Astrocyte (in vitro differentiated cells and primary cell): ENCODE data around the gene LRRN4CL. TPM values are rescaled to one million over a fixed set of nuclear protein-coding genes. Genes with fewer than 3 reads are reported as not detected.
"Not testable (repeated sequence)": the region's sequence is repeated elsewhere in the genome, so short reads cannot be mapped to it uniquely, and the experiment has no call there.

ENCODE experiments used
- DNase-seq: peaks from one replicate; pipeline ENCODE4 v3.0.0-alpha.2; 2010; ENCODE audit warnings: low read depth
- FAIRE-seq: peaks from 2 replicates; lab custom pipeline; 2011; peaks lifted over from hg19 to GRCh38; lab: Jason Lieb, UNC
- H2AFZ ChIP-seq: 2 replicates; pipeline ENCODE4 v1.6.0; 2012; ENCODE audit warnings: low read depth, low read length, inconsistent platforms
- H3K27ac ChIP-seq: 2 replicates; pipeline ENCODE4 v1.5.1; 2011; ENCODE audit warnings: low read depth, low read length, inconsistent platforms
- H3K27me3 ChIP-seq: 2 replicates; pipeline ENCODE4 v1.6.0; 2011; ENCODE audit warnings: low read length, inconsistent platforms; ENCODE audit not compliant: insufficient read depth
- H3K36me3 ChIP-seq: 2 replicates; pipeline ENCODE4 v1.5.1; 2011; ENCODE audit warnings: low read length, inconsistent platforms; ENCODE audit not compliant: insufficient read depth
- H3K4me1 ChIP-seq: 2 replicates; pipeline ENCODE4 v1.5.1; 2011; ENCODE audit warnings: low read length, inconsistent platforms; ENCODE audit not compliant: insufficient read depth
- H3K4me2 ChIP-seq: 2 replicates; pipeline ENCODE4 v1.6.0; 2012; ENCODE audit warnings: low read length, inconsistent platforms
- H3K4me3 ChIP-seq: 2 replicates; pipeline ENCODE4 v1.5.1; 2011; ENCODE audit warnings: low read depth, mild to moderate bottlenecking, low read length, inconsistent platforms; ENCODE audit not compliant: insufficient read depth
- H3K79me2 ChIP-seq: 2 replicates; pipeline ENCODE4 v1.6.0; 2012; ENCODE audit warnings: mild to moderate bottlenecking, low read length, inconsistent platforms; ENCODE audit not compliant: insufficient read depth
- H3K9ac ChIP-seq: 2 replicates; pipeline ENCODE4 v1.6.0; 2012; ENCODE audit warnings: mild to moderate bottlenecking, low read length, inconsistent platforms
- H3K9me3 ChIP-seq: 2 replicates; pipeline ENCODE4 v1.5.1; 2012; ENCODE audit warnings: low read depth, mild to moderate bottlenecking, low read length, inconsistent platforms; ENCODE audit not compliant: insufficient read depth
- H4K20me1 ChIP-seq: 2 replicates; pipeline ENCODE4 v1.6.0; 2012; ENCODE audit warnings: low read length, inconsistent platforms; ENCODE audit not compliant: insufficient read depth
- H3K27ac Mint-ChIP-seq: one replicate; pipeline ENCODE4 v1.8.0; 2021; ENCODE audit warnings: mild to moderate bottlenecking, mixed read lengths; ENCODE audit not compliant: unreplicated experiment
- H3K27me3 Mint-ChIP-seq: one replicate; pipeline ENCODE4 v1.8.0; 2021; ENCODE audit warnings: low read depth, mixed read lengths; ENCODE audit not compliant: unreplicated experiment
- H3K36me3 Mint-ChIP-seq: one replicate; pipeline ENCODE4 v1.8.0; 2021; ENCODE audit warnings: low read depth, mixed read lengths; ENCODE audit not compliant: unreplicated experiment
- H3K4me1 Mint-ChIP-seq: one replicate; pipeline ENCODE4 v1.8.0; 2021; ENCODE audit warnings: low read depth, mixed read lengths; ENCODE audit not compliant: unreplicated experiment
- H3K4me3 Mint-ChIP-seq: one replicate; pipeline ENCODE4 v1.8.0; 2021; ENCODE audit warnings: mild to moderate bottlenecking, moderate library complexity, mixed read lengths; ENCODE audit not compliant: unreplicated experiment
- H3K9me3 Mint-ChIP-seq: one replicate; pipeline ENCODE4 v1.8.0; 2021; ENCODE audit warnings: mild to moderate bottlenecking, mixed read lengths; ENCODE audit not compliant: unreplicated experiment
- CTCF ChIP-seq: IDR thresholded peaks from 2 replicates; pipeline ENCODE4 v1.5.1; 2011; ENCODE audit warnings: low read depth, mild to moderate bottlenecking, inconsistent platforms, low read length, moderate library complexity; ENCODE audit not compliant: insufficient read depth
- EZH2 ChIP-seq: IDR thresholded peaks from 2 replicates; pipeline ENCODE4 v1.6.1; 2012; ENCODE audit warnings: mild to moderate bottlenecking, low read length, inconsistent platforms; ENCODE audit not compliant: insufficient read depth
- total RNA-seq: library from RNA; stranded (reverse); gene quantifications from 2 replicates; pipeline ENCODE4 v1.2.1, GENCODE V29; 2021

Gene LRRN4CL
- total RNA-seq, 1 donor from 2014 or later: 0.43 TPM

GRCh38 chr11:62652161-62653006 is 36.9 kb downstream of the LRRN4CL start:
- Mint-ChIP-seq H3K4me3 (peak overlapping the region; percentile 90), H3K27ac (peak overlapping the region; percentile 31), H3K36me3 (no peaks in the 10 kb centered on the region), H3K27me3 (no peaks in the 10 kb centered on the region), H3K9me3 (no peaks in the 10 kb centered on the region), H3K4me1 (peaks cover 4% of the 10 kb centered on the region)
- H3K4me3 ChIP-seq: peak overlapping the region; percentile 67
- no peak for FAIRE-seq
- peaks cover 7% of the 10 kb centered on the region for H3K4me1 ChIP-seq
- no peaks in the 10 kb centered on the region for H3K9me3 ChIP-seq
- no peak for DNase-seq
- H3K27me3 ChIP-seq: no peaks in the 10 kb centered on the region
- TF ChIP-seq EZH2 (no peak), CTCF (no peak)
- H3K4me2 ChIP-seq: peak overlapping the region; percentile 94
- H2AFZ ChIP-seq: peak overlapping the region; percentile 91
- peaks cover 46% of the 10 kb centered on the region for H3K79me2 ChIP-seq
- H3K36me3 ChIP-seq: peaks cover 9% of the 10 kb centered on the region
- peaks cover 3% of the 10 kb centered on the region for H4K20me1 ChIP-seq
- peak overlapping the region; percentile 76 for H3K27ac ChIP-seq
- peak overlapping the region; percentile 87 for H3K9ac ChIP-seq

- H3K27ac ChIP-seq, H2AFZ ChIP-seq, H3K9me3 Mint-ChIP-seq, H3K4me2 ChIP-seq, H3K36me3 ChIP-seq, H3K27ac Mint-ChIP-seq, H3K27me3 ChIP-seq, H3K4me3 ChIP-seq, H3K36me3 Mint-ChIP-seq, H3K9me3 ChIP-seq, DNase-seq, H4K20me1 ChIP-seq, H3K9ac ChIP-seq, FAIRE-seq, H3K4me1 Mint-ChIP-seq, H3K4me1 ChIP-seq, H3K27me3 Mint-ChIP-seq: not testable (repeated sequence)
- peak overlapping the region; percentile 8 for H3K4me3 Mint-ChIP-seq
- peaks cover 58% of the 10 kb centered on the region for H3K79me2 ChIP-seq
These were observed 39.0 kb downstream of the LRRN4CL start for GRCh38 chr11:62650283-62650682.

GRCh38 chr11:62649486-62649885 is 39.8 kb downstream of the LRRN4CL start:
- Histone ChIP-seq H3K79me2 (peaks cover 66% of the 10 kb centered on the region), H3K27ac (no peak overlapping the region), H3K4me3 (no peak overlapping the region), H3K4me2 (no peak overlapping the region), H3K36me3 (peaks cover 12% of the 10 kb centered on the region), H3K4me1 (peaks cover 10% of the 10 kb centered on the region), H3K9me3 (no peaks in the 10 kb centered on the region), H3K9ac (no peak overlapping the region), H4K20me1 (peaks cover 13% of the 10 kb centered on the region), H3K27me3 (no peaks in the 10 kb centered on the region), H2AFZ (no peak overlapping the region)
- no peak for FAIRE-seq
- Mint-ChIP-seq H3K4me3 (peak overlapping the region; percentile 64), H3K27ac (no peak overlapping the region), H3K27me3 (no peaks in the 10 kb centered on the region), H3K9me3 (no peaks in the 10 kb centered on the region), H3K36me3 (no peaks in the 10 kb centered on the region), H3K4me1 (peaks cover 7% of the 10 kb centered on the region)
- no peak for DNase-seq
- TF ChIP-seq EZH2: no peak
- no peak for TF ChIP-seq CTCF
